Measurements from ENCODE around the gene RAB23. TPM values are rescaled to one million over a fixed set of nuclear protein-coding genes. Genes with fewer than 3 reads are reported as not detected.

RAB23 gene
- polyA plus RNA-seq, 1 donor from 2014 or later = 11.7 TPM

GRCh38 chr6:57143690-57144089 lies 78.4 kb downstream of the RAB23 start:
- no peaks in the 10 kb centered on the region for H3K9me2 ChIP-seq (ENCODE audit: insufficient read depth, low read length)
- H3K79me2 ChIP-seq (replicated peaks; ENCODE audit: insufficient read depth, low read length) = no peaks in the 10 kb centered on the region
- TF ChIP-seq EZH2 (IDR thresholded peaks at IDR 0.05; ENCODE audit: borderline replicate concordance, insufficient read depth, low read length, poor library complexity, severe bottlenecking) = no peak
- TF ChIP-seq MXI1 (conservative IDR thresholded peaks at IDR 0.05; ENCODE audit: poor library complexity, severe bottlenecking) = no peak
- no peak for TF ChIP-seq POLR2AphosphoS5 (IDR thresholded peaks at IDR 0.05)
- no peak for TF ChIP-seq SMC3 (conservative IDR thresholded peaks at IDR 0.05; ENCODE audit: poor library complexity)
- TF ChIP-seq EP300 (conservative IDR thresholded peaks at IDR 0.05; ENCODE audit: poor library complexity, severe bottlenecking) = no peak
- no peak for TF ChIP-seq CTCF (IDR thresholded peaks at IDR 0.05; ENCODE audit: poor library complexity, severe bottlenecking)
- no peak for TF ChIP-seq TAF1 (IDR thresholded peaks at IDR 0.05; ENCODE audit: low read depth)
- TF ChIP-seq REST (IDR thresholded peaks at IDR 0.05; ENCODE audit: borderline replicate concordance) = no peak
- TF ChIP-seq RAD21 (conservative IDR thresholded peaks at IDR 0.05) = no peak

GRCh38 chr6:57142178-57142525 lies 80.0 kb downstream of the RAB23 start:
- Histone ChIP-seq H3K27me3 (ENCODE audit: insufficient read depth, low read depth, low read length) (no peaks in the 10 kb centered on the region), H3K79me2 (replicated peaks; ENCODE audit: insufficient read depth, low read length) (no peaks in the 10 kb centered on the region), H3K9ac (ENCODE audit: low read length) (no peak overlapping the region), H4K20me1 (ENCODE audit: insufficient read depth) (no peaks in the 10 kb centered on the region), H3K36me3 (ENCODE audit: insufficient read depth, low read length) (peaks cover 8% of the 10 kb centered on the region), H3K9me2 (ENCODE audit: insufficient read depth, low read length) (no peaks in the 10 kb centered on the region), H3K4me2 (ENCODE audit: low read length) (no peak overlapping the region), H3K27ac (ENCODE audit: low read length) (no peak overlapping the region), H3K4me3 (ENCODE audit: low read length) (no peak overlapping the region), H3F3A (ENCODE audit: insufficient read depth, low read length, poor library complexity, severe bottlenecking) (no peaks in the 10 kb centered on the region), H2AFZ (ENCODE audit: low read depth, low read length) (no peak overlapping the region), H3K9me3 (ENCODE audit: low read length) (no peaks in the 10 kb centered on the region)
- TF ChIP-seq CTCF (IDR thresholded peaks at IDR 0.05; ENCODE audit: poor library complexity, severe bottlenecking) (no peak), TAF1 (IDR thresholded peaks at IDR 0.05; ENCODE audit: low read depth) (no peak)

More at GRCh38 chr6:57143690-57144089, 78.4 kb downstream of the RAB23 start:
- Histone ChIP-seq H3K27ac (ENCODE audit: low read length) (no peak overlapping the region), H3K4me2 (ENCODE audit: low read length) (no peak overlapping the region), H3F3A (ENCODE audit: insufficient read depth, low read length, poor library complexity, severe bottlenecking) (no peaks in the 10 kb centered on the region), H3K36me3 (ENCODE audit: insufficient read depth, low read length) (peaks cover 8% of the 10 kb centered on the region), H3K9ac (ENCODE audit: low read length) (no peak overlapping the region), H3K4me3 (ENCODE audit: low read length) (no peak overlapping the region), H4K20me1 (ENCODE audit: insufficient read depth) (no peaks in the 10 kb centered on the region), H2AFZ (ENCODE audit: low read depth, low read length) (no peak overlapping the region), H3K27me3 (ENCODE audit: insufficient read depth, low read depth, low read length) (no peaks in the 10 kb centered on the region), H3K9me3 (ENCODE audit: low read length) (no peaks in the 10 kb centered on the region)
